KOPT-K1 (cell line): ENCODE results near the gene MAP7.

Experiments used
- H3K27ac ChIP-seq: fragments of 200-600 bp; sonication (generic); 2 replicates; pipeline ENCODE4 v1.5.1; 2016; ENCODE audit warnings: antibody characterized with exemption, mild to moderate bottlenecking, low read depth, low read length; ENCODE audit not compliant: poor library complexity, severe bottlenecking
- H3K36me3 ChIP-seq: fragments of 200-600 bp; sonication (generic); 2 replicates; pipeline ENCODE4 v1.5.1; 2017; ENCODE audit warnings: antibody characterized with exemption, mild to moderate bottlenecking, low read length, moderate library complexity; ENCODE audit not compliant: insufficient read depth
- H3K9me3 ChIP-seq: fragments of 200-600 bp; sonication (generic); 2 replicates; pipeline ENCODE4 v1.5.1; 2017; ENCODE audit warnings: antibody characterized with exemption, low read length, mild to moderate bottlenecking; ENCODE audit not compliant: insufficient read depth, poor library complexity, severe bottlenecking

MAP7 gene

DNA sequence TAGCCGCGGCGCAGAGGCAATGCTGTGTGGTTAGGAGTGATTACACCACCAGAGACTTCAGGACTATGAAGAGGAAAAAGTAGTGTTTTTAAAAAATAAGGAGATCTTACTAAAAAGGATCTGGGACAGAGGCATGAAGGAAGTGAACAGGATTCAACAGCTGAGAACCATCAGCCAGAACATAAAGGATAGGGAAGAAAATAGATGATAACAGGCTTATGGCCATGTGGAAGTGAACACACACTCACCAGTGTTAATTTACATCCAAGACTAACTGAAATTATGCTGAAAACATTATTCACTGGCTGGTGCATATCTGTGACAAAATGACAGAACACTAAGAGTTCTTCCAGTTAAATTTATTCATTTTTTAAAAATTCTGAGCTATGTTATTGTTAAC is 213.1 kb downstream of the MAP7 start:
- Histone ChIP-seq H3K27ac (no peak overlapping the region), H3K9me3 (no peaks in the 10 kb centered on the region)

DNA sequence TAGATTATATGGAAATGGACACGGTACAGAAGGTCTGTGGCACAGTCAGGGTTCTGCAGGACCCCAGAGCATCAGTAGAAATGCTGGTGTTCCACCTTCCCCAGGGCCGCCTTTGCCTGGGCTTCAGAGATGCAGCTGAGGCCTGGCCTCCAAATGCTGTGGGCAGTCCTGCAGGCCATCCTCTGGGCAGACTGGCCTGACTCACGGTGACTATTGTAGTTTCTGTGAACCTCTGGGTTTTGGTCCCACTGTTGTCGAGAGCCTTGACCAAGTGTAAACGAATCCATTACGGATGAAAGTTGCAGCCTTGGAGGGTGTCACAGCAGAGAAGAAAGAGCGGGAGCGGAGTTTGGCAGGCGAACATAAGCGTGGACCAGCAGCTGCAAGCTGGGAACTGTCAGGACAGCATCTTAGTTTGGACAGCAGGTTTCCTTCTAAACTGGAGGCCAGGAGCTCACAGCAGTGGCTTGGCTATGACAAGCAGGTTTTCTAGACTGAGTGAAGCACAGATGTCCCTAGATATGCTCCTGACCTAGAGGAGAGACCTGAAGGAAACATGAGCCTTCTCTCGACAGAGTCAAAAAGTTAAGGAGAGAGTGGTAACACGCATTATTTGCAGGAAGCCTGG is 214.4 kb downstream of the MAP7 start:
- Histone ChIP-seq H3K9me3 (no peaks in the 10 kb centered on the region), H3K27ac (no peak overlapping the region), H3K36me3 (no peaks in the 10 kb centered on the region)

More for the DNA sequence above, 213.1 kb downstream of the MAP7 start:
- no peaks in the 10 kb centered on the region for H3K36me3 ChIP-seq

GRCh38 chr6:136334853-136335252 is 215.4 kb downstream of the MAP7 start:
- Histone ChIP-seq H3K9me3 (no peaks in the 10 kb centered on the region), H3K36me3 (no peaks in the 10 kb centered on the region), H3K27ac (no peak overlapping the region)

- no peaks in the 10 kb centered on the region for H3K36me3 ChIP-seq
- no peak overlapping the region for H3K27ac ChIP-seq
- H3K9me3 ChIP-seq, result no peaks in the 10 kb centered on the region
Observed at GRCh38 chr6:136334465-136334846, 215.8 kb downstream of the MAP7 start.

DNA sequence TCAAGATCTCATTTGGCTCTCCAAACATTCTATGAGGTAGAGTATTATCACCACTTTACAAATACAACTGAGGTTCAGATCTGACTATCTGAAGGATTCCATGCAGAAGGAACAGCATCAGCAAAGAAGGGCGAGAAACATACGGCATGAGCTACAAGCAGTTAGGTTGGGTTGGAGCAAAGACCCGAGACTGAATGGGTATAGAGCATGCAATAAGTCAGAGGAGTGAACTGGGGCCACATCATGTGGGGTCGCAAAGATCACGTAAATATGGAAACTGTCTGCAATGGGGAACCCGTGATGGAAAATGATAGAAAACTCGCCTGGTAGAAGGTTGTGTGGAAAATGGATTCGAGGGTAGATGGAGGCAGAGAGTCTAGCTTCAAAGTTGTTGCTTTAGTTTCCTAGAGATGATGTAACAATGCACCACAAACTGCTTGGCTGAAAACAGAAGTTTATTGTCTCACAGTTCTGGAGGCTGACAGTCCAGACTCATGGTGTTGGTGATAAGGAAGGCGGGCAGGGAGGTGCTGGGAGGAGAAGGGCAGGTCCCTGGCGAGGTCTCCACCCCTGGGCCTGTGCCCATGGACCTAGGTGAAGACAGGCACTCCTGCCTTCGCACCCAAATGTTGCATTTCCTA is 216.3 kb downstream of the MAP7 start:
- Histone ChIP-seq H3K36me3 (no peaks in the 10 kb centered on the region), H3K27ac (no peak overlapping the region), H3K9me3 (no peaks in the 10 kb centered on the region)

GRCh38 chr6:136331461-136331860 is 218.8 kb downstream of the MAP7 start:
- Histone ChIP-seq H3K36me3 (no peaks in the 10 kb centered on the region), H3K27ac (no peak overlapping the region), H3K9me3 (no peaks in the 10 kb centered on the region)

DNA sequence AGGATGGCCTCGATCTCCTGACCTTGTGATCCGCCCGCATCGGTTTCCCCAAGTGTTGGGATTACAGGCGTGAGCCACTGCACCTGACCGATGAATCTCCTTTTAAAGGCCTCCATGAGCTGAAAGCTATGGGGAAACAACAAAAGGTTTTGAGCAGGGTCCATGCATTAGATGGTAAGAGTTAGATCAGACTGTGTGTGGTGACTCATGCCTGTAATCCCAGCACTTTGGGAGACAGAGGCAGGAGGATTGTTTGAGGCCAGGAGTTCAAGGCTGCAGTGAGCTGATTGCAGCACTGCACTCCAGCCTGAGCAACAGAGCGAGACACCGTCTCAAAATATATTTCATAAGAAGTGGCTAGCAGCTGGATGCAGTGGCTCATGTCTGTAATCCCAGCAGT is 219.6 kb downstream of the MAP7 start:
- Histone ChIP-seq H3K36me3 (no peaks in the 10 kb centered on the region), H3K27ac (no peak overlapping the region), H3K9me3 (no peaks in the 10 kb centered on the region)

- Histone ChIP-seq H3K27ac (no peak overlapping the region), H3K36me3 (no peaks in the 10 kb centered on the region), H3K9me3 (no peaks in the 10 kb centered on the region)
Observed at GRCh38 chr6:136326038-136326553, 224.1 kb downstream of the MAP7 start.

DNA sequence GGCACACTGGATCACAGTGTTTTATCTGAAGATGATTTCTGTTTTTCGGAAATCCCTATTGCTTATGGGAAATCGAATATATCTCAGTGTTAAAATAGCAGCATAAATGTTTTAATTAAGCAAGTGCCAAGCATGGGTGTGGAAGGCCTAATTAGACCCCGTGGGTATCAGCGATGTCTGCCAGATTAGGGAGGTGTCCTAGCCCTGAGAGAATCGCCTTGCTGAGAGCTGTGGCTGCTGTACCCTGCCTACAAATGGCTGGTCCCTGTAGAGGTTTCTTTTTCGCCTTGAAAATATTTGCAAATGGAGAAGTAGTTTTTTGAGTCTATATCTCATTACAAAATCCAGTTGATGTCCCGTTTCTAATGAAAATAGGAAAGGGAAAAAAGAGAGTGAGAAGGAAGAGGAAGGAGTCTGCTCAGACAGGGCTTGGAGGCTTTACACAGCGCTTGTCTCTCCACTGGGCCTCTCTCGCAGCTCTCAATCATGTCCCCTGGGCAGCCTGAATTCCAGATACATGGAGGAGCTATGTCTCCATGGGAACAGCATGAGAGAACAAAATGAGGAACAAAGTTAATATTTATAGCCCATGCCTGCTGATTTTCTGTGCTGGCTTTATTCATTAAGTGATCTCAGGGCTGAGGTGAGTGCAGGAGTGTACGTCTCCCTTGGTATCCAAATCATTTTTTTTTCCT is 225.4 kb downstream of the MAP7 start:
- Histone ChIP-seq H3K9me3 (no peaks in the 10 kb centered on the region), H3K36me3 (no peaks in the 10 kb centered on the region), H3K27ac (no peak overlapping the region)

DNA sequence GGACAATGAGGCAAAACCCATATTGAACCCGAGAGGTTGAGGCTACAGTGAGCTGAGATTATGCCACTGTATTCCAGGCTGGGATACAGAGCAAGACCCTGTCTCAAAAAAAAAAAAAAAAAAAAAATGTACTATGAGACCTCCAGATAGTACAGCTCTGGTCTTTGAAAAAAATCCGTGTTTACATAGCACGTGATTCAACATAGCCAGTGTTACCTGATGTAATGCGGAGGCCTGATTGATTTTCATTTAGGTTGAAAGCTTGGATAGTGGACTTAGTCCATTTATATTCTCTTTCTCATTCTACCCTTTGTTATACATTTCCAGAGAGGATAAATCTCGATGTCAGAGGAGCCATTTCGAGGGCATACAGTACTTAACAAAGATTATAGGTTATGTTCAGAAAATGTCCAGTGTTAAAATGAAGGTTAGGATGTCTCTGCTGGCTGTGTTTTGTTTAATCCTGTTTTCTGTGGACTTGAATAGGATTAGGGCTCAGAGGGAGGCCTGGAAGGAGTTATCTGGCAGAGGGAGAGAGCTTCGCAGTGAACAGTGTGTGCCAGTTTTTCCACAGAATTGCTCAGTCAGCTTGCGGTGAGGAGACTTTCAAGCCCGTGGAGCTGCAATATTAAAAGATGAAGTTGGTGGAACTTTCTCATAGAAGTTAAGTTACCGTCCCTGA is 226.7 kb downstream of the MAP7 start:
- Histone ChIP-seq H3K36me3 (no peaks in the 10 kb centered on the region), H3K9me3 (no peaks in the 10 kb centered on the region), H3K27ac (no peak overlapping the region)

GRCh38 chr6:136319732-136320131 is 230.5 kb downstream of the MAP7 start:
- Histone ChIP-seq H3K9me3 (no peaks in the 10 kb centered on the region), H3K27ac (no peak overlapping the region), H3K36me3 (no peaks in the 10 kb centered on the region)

DNA sequence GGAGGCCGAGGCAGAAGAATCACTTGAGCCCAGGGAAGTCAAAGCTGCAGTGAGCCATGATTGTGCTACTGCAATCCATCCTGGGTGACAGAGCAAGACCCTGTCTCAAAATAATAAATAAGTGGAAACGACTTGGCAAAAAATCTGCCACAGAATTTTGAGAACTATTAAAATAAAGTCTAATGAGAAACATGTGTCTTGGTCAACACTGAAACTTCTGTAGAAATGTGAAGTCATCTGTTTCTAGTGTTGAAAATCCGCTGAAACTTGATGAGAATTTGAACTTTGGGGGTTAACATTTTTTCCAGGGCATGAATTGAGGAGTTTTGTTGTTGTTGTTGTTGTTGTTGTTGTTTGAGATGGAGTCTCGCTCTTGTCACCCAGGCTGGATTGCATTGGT is 231.5 kb downstream of the MAP7 start:
- Histone ChIP-seq H3K27ac (no peak overlapping the region), H3K9me3 (no peaks in the 10 kb centered on the region)

DNA sequence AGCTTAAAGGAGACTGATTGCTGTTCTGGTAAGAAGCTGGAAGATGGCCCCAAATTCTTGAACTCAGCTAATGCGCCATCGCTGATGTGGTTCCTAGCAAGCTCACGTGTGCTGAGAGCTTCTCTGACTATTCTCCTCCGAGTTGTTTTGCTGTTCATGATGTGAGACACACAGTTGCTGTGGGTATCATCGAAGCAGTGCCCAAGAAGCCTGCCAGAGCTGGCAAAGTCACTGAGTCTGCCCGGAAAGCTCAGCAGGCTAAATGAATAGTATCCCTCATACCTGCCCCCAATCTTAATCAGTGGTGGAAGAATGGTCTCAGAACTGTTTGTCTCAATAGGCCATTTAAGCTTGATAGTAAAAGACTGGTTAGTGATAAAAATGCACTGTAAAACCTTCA is 232.3 kb downstream of the MAP7 start:
- Histone ChIP-seq H3K36me3 (no peaks in the 10 kb centered on the region), H3K27ac (no peak overlapping the region), H3K9me3 (no peaks in the 10 kb centered on the region)

More for the DNA sequence above, 231.5 kb downstream of the MAP7 start:
- H3K36me3 ChIP-seq, result no peaks in the 10 kb centered on the region

DNA sequence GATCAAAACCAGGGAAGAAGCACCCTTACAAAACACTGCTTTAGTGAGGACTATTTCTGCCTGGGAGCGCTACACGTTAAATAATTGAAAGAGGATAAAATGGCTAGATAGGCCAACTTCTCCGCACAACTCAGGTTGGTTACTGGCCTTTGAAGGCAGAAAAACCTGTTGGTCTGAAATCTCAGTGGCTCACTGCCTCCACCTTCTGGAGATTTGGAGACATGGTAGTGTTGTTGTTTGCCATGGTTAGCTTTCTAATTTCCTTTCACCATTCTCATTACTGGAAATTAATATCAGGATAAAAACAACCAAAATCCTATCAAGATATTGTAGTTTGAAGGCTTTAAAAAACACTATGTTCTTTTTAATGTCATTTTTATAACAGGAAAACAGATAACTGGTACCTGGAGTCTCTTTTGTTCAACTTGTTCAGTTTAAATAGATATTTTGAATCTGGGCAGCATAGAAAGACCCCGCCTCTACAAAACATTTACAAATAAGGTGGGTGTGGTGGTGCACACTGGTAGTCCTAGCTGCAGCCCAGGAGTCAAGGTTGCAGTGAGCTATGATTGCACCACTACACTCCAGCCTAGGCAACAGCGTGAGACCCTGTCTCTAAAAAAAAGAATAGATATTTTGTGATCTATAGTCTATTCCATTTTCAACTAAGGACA is 233.1 kb downstream of the MAP7 start:
- H3K27ac ChIP-seq, result no peak overlapping the region
- H3K36me3 ChIP-seq, result no peaks in the 10 kb centered on the region
- H3K9me3 ChIP-seq, result no peaks in the 10 kb centered on the region

GRCh38 chr6:136315594-136315993 is 234.6 kb downstream of the MAP7 start:
- H3K27ac ChIP-seq, result no peak overlapping the region
- no peaks in the 10 kb centered on the region for H3K36me3 ChIP-seq
- no peaks in the 10 kb centered on the region for H3K9me3 ChIP-seq
